SH-SY5Y (cell line): ENCODE measurements around the gene SPATA32.

ENCODE experiments used
- GATA2 ChIP-seq: IDR thresholded peaks from 2 replicates; pipeline ENCODE4 v1.6.1; 2011; ENCODE audit warnings: mild to moderate bottlenecking, low read depth, low read length
- GATA3 ChIP-seq: IDR thresholded peaks from 2 replicates; pipeline ENCODE4 v1.6.1; 2011; ENCODE audit warnings: low read depth, mild to moderate bottlenecking, low read length, moderate library complexity

Gene SPATA32

DNA sequence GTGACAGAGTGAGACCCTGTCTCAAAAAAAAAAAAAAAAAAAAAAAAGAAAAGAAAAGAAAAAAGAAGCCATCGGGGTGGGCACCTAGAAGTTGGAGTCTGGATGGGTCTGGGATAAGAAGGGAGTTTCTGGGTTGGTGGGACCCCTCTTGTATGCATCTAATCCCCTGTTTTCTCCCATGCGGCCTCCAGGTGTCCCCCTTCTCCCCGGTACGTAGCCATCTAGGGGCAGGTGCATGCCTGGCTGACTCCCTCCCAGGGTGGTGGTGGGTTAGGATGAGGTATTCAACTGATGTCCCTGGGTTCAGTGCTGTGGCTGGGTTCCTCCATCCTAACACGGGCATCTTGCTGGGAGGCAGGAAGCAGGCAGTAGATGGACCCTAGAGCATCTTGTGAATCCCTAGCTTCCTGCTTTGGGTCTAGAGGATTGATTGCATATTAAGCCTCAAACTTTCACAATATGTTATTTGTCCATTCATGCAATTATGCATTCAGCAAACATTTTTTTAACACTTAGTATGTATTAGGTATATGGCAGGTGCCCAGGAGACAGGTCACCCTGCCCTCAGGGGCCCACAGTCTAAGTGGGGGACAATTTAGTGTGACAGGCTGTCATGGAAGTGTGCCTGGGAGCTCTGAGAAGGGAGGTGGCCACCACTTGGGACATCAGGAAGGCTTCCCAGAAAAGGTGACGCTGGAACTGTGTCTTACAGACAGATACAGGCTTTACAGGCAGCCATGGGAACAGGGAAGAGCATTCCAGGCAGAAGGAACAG is 27.1 kb downstream of the SPATA32 start:
- TF ChIP-seq GATA3 (no peak), GATA2 (no peak)

DNA sequence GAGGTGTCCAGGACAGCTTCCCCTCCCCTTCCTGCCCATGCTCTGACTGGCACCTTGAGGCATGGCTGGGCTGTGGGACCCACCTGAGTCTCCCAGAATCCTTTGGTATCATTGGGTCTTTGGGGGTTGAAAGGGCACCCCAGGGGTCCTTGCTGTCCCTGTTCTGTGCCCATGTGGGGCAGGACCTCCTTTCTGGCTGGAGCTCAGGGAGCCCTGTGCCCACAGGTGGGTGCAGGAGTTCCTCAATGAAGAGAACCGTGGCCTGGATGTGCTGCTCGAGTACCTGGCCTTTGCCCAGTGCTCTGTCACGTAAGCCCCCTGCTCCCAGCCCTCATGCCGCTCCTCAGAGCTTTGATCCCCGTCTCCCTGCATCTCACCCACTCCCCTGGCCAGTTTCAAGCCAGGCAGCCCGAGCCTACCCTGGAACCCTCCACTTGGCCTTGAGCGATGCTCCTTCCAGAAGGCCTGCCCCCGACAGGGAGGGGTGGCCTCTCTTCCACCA is 28.4 kb downstream of the SPATA32 start:
- no peak for TF ChIP-seq GATA3
- TF ChIP-seq GATA2 = no peak

DNA sequence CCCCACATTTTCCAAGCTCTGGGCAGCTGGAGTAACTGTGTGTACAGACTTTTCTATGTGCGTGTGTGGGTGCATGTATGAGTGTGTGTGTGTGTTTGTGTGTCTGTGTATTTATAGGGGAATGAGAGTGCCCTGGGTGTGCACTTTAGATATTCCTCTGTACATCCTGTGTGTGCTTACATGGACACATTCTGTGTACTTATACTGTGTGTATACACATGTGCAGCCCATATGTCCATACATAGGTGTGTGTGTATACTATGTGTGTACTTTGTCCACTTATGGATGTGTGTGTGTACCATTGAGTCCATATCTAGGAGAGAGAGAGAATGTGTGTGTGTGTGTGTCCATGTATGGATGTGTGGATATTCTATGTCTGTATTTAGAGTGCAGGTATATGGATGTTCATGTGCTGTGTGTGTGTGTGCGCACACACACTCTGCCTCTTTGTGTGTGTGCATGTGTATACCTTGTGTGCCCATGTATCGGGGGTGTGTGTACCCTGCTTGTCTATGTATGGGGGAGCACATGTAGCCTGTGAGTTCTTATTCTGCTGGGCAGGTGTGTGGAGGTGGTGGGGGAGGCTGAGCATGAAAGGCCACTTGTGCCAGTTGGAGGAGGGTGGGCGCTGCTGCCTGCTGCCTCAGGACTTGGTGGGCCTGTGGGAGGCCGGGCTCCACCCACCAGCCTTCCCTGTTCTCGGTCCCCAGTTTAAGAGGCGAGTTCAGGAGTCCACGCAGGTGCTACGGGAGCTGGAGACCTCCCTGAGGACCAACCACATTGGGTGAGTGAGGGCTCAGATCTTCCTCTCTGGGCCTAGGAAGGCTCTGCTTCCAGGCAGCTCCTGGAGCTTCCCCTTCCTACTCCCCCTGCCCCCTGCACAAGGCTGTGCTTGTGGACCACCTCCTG is 29.1 kb downstream of the SPATA32 start:
- TF ChIP-seq GATA2 = no peak
- no peak for TF ChIP-seq GATA3

DNA sequence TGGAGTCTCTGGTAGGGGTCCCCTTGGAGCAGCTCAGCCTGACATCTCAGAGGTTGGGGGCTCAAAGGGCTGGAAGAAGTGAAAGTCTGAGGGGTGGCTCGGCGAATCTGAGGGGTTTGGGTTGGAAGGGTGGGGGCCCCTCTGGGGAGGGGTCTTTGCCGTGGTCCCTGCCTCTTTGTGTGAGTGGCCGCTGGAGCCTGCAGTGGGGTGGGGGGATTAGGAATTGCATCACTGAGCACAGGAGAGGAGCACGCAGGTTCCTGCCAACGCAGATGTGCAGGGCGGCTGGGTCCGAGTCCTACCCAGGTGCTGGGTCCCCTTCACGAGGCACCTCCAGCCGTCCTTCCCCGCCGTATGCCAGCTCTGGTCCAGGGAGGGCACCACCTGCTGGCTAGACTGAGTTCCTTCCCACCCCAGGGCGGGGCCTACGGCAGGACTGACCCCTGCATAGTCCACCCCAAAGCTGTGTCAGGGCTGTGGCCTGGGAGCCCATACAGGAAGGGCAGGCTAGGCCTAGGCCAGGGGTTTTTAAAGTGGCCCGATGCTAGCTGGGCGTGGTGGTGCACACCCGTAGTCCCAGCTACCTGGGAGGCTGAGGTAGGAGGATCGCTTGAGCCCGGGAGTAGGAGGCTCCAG is 30.3 kb downstream of the SPATA32 start:
- no peak for TF ChIP-seq GATA2
- TF ChIP-seq GATA3 = no peak

DNA sequence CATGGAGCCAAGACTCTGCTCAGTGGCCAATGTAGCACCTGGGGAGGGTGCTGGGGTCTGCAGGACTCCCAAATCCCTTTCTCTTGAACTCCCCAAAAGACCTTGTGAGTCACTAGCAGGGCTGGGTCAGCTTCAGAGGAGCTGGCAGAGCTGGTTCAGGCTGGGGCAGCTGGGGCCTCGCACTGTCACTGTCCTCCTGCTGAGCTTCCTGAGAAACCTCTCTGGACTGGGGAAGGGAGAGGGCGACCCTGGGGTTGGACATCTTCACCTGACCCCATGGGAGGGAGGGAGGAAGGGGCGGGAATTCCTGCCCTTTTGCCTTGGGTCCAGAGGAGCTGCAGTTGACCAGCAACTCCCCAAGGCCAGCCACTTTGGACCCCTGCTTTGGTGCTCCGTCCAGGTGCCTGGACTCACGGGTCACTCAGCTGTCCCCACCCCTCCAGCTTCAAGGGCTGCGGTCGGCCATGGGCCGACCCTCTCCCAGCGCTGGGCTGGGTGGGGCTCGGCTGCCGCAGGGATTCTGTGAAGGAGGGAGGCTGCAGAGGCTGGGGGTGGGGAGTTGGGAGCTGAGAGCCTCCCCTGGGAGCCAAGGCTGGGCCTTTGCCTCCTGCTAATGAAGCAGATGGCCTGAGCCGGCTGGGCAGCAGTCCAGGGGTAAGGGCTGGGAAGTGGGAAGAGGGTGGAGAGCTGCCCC is 31.0 kb downstream of the SPATA32 start:
- no peak for TF ChIP-seq GATA2

DNA sequence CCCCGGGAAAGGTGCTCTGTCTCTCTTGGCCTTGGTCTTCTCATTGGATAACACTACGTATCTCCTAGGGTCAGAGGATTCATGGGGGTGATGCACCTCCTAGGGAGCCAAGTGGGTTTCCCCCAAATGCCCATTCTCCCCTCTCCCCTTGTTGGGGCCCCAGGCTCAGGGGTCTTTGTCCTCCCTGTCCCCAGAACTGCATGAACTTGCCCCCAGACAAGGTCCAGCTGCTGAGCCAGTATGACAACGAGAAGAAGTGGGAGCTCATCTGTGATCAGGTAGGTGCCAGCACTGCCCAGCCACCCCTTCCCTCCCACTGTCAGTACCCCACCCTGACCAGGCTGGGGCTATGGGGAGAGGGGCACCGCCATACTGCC is 31.5 kb downstream of the SPATA32 start:
- no peak for TF ChIP-seq GATA3
- TF ChIP-seq GATA2 = no peak

DNA sequence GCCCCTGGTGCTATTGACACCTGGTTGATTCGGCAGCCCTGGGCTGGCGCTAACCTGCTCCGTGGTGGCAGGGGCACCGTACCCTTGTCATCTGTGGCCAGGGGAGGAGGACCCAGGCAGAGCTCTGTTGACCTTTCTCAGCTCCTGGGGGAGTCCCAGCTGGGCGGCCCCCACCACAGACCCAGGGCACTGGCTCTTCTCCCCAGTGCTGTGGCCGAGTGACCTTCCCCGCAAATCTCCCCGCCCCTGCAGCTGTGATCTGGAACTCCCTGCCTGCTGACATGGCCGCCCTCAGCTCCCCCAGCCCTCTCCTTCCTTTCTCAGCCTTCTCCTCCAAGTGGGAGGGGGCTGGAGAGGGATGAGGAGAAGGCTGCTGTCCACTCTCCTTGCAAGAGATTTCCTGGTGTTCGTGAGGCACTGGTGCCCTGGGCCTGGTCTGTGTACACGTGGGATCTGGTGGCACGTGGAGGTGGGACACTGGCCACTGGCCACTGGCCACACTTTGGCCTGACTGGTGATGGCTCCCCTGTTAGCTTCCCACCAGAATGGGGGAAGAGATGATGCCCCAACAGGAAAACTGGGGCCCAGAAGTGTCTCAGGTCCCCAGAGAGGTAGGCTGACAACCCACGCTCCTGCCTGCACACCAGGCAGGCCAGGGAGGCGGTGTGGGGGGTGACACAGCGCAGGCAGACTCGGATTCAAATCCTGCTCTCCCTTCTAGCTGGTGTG is 32.0 kb downstream of the SPATA32 start:
- no peak for TF ChIP-seq GATA3
- TF ChIP-seq GATA2 = no peak

DNA sequence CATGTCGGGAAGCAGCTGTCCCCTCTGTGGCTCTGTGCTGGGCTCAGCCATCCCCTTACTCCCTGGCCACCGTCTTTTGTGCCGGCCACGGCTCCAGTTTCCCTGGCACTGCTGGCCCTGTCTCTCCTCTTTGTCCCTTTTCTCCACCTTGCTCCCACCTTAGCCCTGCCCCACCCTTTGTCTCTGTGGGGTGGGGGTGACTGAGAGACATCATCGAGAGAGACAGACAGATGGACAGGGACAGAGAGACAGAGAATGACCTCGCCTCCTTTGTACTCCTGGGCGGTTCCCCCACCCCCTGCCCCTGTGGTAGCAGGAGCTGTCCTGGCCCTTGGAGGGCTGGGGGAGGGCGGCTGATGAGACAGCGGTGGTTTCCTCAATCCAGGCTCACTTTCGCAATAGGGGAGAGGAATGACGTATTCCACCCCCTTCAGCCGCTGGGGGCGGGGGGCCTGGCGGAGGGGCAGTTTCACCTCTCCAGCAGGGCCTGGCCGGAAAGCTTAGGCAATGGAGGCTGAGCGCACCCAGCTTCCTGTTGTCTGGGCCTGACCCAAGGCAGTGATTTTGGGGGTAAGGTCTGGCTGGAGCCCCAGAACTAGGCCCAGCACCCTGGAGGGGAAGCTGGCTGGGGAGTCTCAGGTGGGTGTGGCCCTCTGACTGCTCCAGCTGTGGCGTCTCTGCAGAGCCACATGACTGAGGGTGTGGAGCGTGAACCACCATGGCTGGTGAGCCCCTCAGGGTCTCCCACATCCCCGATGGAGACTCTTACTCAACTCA is 32.9 kb downstream of the SPATA32 start:
- TF ChIP-seq GATA2 = no peak
- TF ChIP-seq GATA3 = no peak

DNA sequence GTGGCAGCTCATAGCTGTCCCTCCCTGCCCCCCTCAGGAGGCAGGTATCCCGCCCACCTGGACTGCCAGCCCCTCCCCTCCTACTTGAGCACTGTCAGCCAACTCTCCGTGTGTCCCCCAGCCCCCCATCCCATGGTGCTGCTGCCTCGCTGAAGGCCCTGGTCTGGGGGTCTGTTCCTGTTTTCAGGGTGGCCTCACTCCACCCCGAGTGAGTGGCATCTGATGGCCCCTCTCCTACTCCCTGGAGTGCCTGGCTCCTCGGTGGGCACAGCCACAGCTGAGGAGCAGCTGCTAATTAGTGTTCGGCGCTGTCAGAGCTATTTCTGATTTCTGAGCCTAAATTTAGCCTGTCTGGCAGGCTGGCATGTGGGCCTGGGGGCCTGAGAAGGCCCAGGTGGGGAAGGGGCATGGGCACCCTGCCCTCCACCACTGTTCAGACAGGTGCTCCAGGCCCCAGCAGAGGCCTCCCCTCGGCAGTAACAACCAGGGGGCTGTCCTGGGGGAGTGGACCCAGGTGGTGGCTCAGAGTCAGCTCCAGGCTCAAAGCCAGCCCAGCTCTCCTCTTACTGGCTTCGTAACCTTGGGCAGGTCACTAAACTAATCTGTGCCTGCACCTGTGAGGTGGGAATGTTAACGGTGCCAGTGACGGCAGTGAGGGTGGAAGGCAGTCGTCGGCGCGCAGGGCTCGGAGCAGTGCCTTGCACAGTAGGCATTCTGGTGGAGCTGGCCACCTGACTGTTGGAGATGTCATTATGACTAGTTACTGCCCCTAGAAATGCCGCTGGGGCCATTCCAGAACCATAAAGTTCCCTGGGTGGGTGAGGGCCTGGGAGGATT is 33.8 kb downstream of the SPATA32 start:
- TF ChIP-seq GATA2 = no peak
- no peak for TF ChIP-seq GATA3

DNA sequence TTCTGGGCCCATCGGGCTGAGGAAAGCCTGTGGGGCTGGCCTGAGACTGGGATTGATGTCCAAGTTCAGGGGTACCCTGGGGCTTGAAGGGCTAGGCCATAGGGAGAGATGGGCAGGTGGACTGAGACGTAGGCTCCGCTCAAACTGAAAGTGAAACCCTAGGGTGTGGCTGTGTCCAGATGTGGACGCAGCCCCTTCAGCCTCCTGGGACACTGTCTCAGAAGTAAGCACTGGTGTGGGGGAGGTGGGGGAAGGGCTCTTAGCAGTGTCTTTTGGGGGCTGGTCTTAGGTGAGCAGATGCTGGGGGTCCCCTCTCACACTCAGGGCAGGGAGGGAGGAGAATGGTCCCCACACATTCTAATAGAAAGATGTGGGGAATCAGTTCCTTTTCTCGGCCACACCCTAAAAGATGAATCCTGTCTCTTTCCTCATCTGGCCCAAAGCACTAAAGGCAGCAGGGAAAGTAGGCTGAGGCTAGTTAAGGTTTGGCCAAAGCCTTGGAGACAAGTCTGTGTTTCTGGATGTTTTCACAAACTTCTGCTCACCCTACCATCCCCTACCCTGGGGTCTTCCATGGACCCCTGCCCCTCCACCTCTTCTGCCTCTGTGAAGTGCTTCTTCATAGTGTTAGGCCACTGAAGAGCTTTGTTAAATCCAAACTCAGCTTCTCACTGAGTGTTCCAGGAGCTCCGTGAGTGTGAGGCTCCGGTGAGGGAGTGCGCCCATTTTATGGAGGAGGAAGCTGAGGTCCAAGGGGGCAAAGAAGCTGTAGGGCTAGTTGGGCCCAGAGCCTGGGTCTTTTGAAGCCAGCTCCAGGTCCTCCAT is 34.6 kb downstream of the SPATA32 start:
- no peak for TF ChIP-seq GATA2
- TF ChIP-seq GATA3 = no peak

DNA sequence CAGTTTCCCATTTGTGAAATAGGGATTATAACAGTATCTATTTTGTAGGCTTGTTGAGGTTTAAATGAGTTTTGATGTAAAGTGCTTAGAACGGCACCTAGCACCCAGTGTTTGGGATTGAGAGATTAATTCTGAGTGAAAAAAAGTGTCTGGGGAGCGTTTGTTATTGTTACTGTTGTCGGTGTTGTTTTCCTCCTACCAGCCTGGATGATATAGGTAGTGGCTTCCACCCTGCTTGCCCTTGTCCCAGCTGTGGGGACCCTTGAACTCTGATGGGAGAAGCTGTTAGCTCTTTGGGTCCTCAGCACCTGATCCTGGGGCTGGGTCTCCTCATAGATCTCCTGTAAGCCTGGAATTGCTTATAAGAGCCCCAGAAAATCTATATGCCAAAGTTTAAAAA is 35.3 kb downstream of the SPATA32 start:
- TF ChIP-seq GATA3 = no peak
- TF ChIP-seq GATA2 = no peak
